SH-SY5Y (cell line): ENCODE results near the gene NKAIN4.

Source experiments
- GATA2 ChIP-seq: IDR thresholded peaks from 2 replicates; pipeline ENCODE4 v1.6.1; 2011; ENCODE audit warnings: mild to moderate bottlenecking, low read depth, low read length
- GATA3 ChIP-seq: IDR thresholded peaks from 2 replicates; pipeline ENCODE4 v1.6.1; 2011; ENCODE audit warnings: low read depth, mild to moderate bottlenecking, low read length, moderate library complexity

The NKAIN4 gene

GRCh38 chr20:63273635-63274380 lies 19.5 kb upstream of the NKAIN4 start:
- TF ChIP-seq GATA3 (no peak), GATA2 (no peak)

DNA sequence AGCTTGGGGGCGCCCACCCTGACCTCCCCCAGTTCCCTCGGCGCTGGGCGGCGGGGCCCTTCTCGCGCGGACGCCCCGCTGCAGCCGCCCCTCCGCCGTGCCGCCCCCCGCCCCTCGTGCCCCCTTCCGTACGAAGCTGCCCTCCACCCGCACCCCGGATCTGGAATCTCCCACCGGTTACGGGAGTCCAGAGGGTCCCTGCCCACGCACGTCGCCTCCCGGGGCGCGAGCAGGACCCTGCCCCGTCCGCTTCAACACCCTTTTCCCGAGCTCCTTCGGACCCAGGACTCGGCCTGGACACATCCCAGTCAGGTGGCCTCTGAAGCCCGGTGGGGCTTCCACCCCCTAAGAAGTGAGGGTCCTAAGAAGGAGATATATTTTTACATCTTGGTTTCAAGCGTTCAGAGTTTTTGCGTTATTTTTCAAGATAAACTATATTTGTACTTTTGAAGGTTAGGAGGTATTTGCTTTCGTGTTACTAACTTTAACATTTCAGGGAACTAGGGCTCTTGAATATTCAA lies 18.9 kb upstream of the NKAIN4 start:
- no peak for TF ChIP-seq GATA3
- TF ChIP-seq GATA2 = no peak

DNA sequence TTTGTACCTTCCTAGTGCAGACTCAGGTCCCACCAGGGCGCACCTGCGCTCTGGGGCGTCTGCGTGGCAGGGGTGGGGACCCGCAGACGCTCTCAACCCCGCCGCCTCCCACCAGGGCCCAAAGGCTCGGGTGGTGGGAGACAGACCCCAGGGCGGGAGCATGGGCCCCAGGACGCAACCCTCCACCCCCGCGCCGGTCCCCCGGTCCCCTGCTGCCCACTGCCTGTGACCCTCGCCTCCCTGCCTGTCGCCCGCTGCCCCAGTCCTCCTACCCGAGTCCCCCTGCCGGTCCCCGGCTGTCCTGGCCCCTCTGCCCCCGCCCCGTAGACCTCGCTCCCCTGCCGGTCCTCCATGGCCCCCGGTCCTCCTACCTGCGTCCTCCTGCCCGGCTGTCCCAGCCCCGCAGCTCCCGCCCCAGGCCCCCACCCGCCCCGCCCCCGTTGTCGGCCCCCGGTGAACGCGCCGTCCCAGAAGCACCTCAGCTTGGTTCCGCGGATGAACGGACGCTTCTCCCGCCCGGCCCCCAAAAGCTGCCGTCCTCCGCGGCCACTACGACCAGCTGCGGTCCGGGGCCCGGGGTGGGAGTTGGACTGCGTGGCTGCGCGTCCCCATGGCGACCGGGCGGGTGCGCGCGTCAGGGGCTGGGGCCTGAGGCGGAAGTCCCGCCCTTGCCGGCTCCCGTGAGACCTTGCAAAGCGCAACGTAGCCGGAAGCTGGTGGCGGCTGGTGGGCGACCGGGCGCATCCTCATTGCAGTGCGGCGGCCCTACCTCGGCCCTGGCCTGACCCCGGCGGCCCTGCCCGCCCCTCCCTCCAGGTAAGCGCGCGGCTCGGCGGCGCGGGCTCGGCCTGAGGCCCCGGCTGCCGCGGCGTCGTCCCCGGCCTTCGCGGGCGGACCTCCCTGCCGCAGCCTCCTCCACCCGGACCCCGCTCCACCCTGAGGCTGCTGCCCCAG lies 18.1 kb upstream of the NKAIN4 start, which contains the start of gene ARFGAP1:
Gene ARFGAP1, plus strand, starts transcription at position 709 of the 954 bp plus-strand sequence. CDS start 2,768 bp downstream, outside the sequence.
- TF ChIP-seq GATA3 (no peak), GATA2 (no peak)

DNA sequence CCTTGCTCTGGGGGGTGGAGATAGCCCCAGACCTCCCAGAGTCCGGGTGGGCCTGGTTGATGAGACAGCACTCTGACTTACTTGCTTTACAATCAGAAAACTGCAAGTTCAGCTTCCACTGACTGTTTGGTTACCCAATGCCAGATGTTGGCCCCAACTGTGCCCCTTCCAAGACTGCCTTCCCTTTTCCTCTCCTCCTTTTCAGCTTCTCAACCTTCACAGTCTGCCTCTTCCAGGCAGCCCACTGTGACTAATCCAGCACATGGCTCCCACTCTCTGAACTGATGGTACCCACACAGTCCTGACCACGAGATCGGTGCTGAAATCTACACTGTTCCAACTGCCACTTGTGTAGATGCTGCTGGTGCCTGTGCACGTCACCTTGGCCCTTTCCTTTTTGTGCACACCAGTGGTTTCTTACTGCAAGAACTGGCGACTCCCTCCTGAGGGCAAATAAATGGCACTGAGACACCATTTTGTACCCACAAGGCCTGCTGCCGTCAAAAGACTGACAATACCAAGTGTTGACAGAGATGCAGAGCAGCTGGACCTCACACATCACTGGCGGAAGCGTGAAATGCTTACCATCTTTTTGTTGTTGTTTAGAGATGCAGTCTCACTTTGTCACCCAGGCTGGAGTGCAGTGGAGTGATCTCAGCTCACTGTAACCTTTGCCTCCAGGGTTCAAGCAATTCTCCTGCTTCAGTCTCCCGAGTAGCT lies 16.5 kb upstream of the NKAIN4 start:
- TF ChIP-seq GATA3 (no peak), GATA2 (no peak)

DNA sequence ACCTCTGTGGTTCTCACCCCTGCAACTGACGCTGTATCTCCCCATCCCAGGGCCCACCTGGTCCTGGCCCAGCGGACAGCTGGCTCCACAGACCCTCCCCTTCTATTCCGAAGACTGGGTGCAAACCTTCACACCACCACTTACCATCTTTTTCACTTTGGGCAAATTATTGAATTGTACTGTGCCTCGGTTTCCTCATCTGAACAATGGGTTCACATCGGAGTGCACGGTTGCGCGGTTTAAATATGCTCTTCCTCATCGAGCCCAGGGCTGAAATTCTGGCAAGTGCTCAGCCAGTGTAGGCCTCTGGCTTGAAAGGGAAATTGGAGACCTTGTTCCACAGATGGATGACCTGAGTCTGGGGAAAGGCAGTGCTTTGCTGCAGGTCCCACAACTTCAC lies 15.5 kb upstream of the NKAIN4 start:
- TF ChIP-seq GATA3 (no peak), GATA2 (no peak)

GRCh38 chr20:63268671-63269439 lies 14.6 kb upstream of the NKAIN4 start:
- TF ChIP-seq GATA2 (no peak), GATA3 (no peak)

- no peak for TF ChIP-seq GATA3
- no peak for TF ChIP-seq GATA2
Measured at GRCh38 chr20:63268256-63268655, 14.0 kb upstream of the NKAIN4 start.

GRCh38 chr20:63267691-63268090 lies 13.4 kb upstream of the NKAIN4 start:
- no peak for TF ChIP-seq GATA2

- TF ChIP-seq GATA3 = no peak
- TF ChIP-seq GATA2 = no peak
Measured at GRCh38 chr20:63265891-63266515, 11.7 kb upstream of the NKAIN4 start.

GRCh38 chr20:63264519-63264918 lies 10.3 kb upstream of the NKAIN4 start:
- TF ChIP-seq GATA2 (no peak), GATA3 (no peak)

- TF ChIP-seq GATA2 (no peak), GATA3 (no peak)
Measured at GRCh38 chr20:63264000-63264399, 9.7 kb upstream of the NKAIN4 start.

GRCh38 chr20:63262836-63263235 lies 8.6 kb upstream of the NKAIN4 start:
- TF ChIP-seq GATA2 (no peak), GATA3 (no peak)

GRCh38 chr20:63261795-63262528 lies 7.7 kb upstream of the NKAIN4 start:
- TF ChIP-seq GATA2 = no peak
- TF ChIP-seq GATA3 = no peak
